GM23248 (cell line): ENCODE results near the gene VPS13D. TPM values are rescaled to one million over a fixed set of nuclear protein-coding genes. Genes with fewer than 3 reads are reported as not detected.

Experiments
- DNase-seq: peaks from one replicate; pipeline ENCODE4 v3.0.0-alpha.2; 2015
- H2AFZ ChIP-seq: fragments of 200-600 bp; sonication (generic); 2 replicates; pipeline ENCODE4 v1.6.1; 2016; ENCODE audit warnings: antibody characterized with exemption
- H3F3A ChIP-seq: fragments of 200-600 bp; sonication (generic); 2 replicates; pipeline ENCODE4 v1.6.1; 2016; ENCODE audit warnings: mild to moderate bottlenecking, antibody characterized with exemption, mixed run types; ENCODE audit not compliant: insufficient read depth
- H3K27ac ChIP-seq: fragments of 200-600 bp; sonication (generic); 2 replicates; pipeline ENCODE4 v1.5.1; 2016; ENCODE audit warnings: mild to moderate bottlenecking
- H3K27me3 ChIP-seq: fragments of 200-600 bp; sonication (generic); replicated peaks from 2 replicates; pipeline ENCODE4 v1.6.1; 2016; ENCODE audit warnings: mild to moderate bottlenecking; ENCODE audit not compliant: insufficient read depth
- H3K36me3 ChIP-seq: fragments of 200-600 bp; sonication (generic); 2 replicates; pipeline ENCODE4 v1.6.1; 2016; ENCODE audit warnings: low read depth, mild to moderate bottlenecking
- H3K4me1 ChIP-seq: fragments of 200-600 bp; sonication (generic); 2 replicates; pipeline ENCODE4 v1.6.1; 2016; ENCODE audit warnings: mild to moderate bottlenecking; ENCODE audit not compliant: insufficient read depth
- H3K4me2 ChIP-seq: fragments of 200-600 bp; sonication (generic); one replicate; pipeline ENCODE4 v1.6.1; 2016; ENCODE audit warnings: mild to moderate bottlenecking; ENCODE audit not compliant: unreplicated experiment
- H3K4me3 ChIP-seq: fragments of 200-600 bp; sonication (generic); 2 replicates; pipeline ENCODE4 v1.5.1; 2016; ENCODE audit warnings: mild to moderate bottlenecking
- H3K79me2 ChIP-seq: fragments of 200-600 bp; sonication (generic); 2 replicates; pipeline ENCODE4 v1.6.1; 2016; ENCODE audit warnings: mild to moderate bottlenecking; ENCODE audit not compliant: insufficient read depth
- H3K9ac ChIP-seq: fragments of 200-600 bp; sonication (generic); 2 replicates; pipeline ENCODE4 v1.6.1; 2016; ENCODE audit warnings: mild to moderate bottlenecking
- H3K9me2 ChIP-seq: fragments of 200-600 bp; sonication (generic); 2 replicates; pipeline ENCODE4 v1.6.1; 2016; ENCODE audit warnings: mixed run types, mild to moderate bottlenecking, moderate library complexity; ENCODE audit not compliant: insufficient read depth
- H3K9me3 ChIP-seq: fragments of 200-600 bp; sonication (generic); one replicate; pipeline ENCODE4 v1.6.1; 2017; ENCODE audit warnings: low read depth
- H4K20me1 ChIP-seq: fragments of 200-600 bp; sonication (generic); 2 replicates; pipeline ENCODE4 v1.6.0; 2016; ENCODE audit not compliant: insufficient read depth
- EZH2 ChIP-seq: fragments of 200-600 bp; sonication (generic); IDR thresholded peaks from 2 replicates; pipeline ENCODE4 v1.6.1; 2018; ENCODE audit warnings: antibody characterized with exemption, mild to moderate bottlenecking; ENCODE audit not compliant: insufficient read depth, poor library complexity, severe bottlenecking
- EZH2phosphoT487 ChIP-seq: fragments of 200-600 bp; sonication (generic); IDR thresholded peaks from 2 replicates; pipeline ENCODE4 v1.6.1; 2018; ENCODE audit warnings: antibody characterized with exemption, moderate library complexity, mild to moderate bottlenecking, low read depth; ENCODE audit not compliant: insufficient read depth
- WGBS, 2 experiments: methylation state at CpG; one replicate each; pipeline ENCODE4 v1.1.6; 2015 to 2017; ENCODE audit warnings: low lambda C conversion rate in 2 of 2, low coverage in 1 of 2; ENCODE audit errors: missing lambda C conversion rate in 2 of 2; 5-methylcytosine and 5-hydroxymethylcytosine counted together
- in situ Hi-C: fragments of 300-500 bp; cut with MboI; formaldehyde crosslinking; loops from 2 replicates; pipeline ENCODE4 v1.15.0; 2020
- polyA plus RNA-seq: library from polyadenylated mRNA; unstranded; fragments of >200 nt; fragmentation: Nextera tagmentation; extraction: Ambion mirVana; gene quantifications from 2 replicates; pipeline ENCODE4 v1.2.1, GENCODE V29; 2016
- total RNA-seq: library from RNA; depleted of rRNA; stranded (reverse); fragments of >200 nt; shearing (Covaris generic); gene quantifications from 2 replicates; pipeline ENCODE4 v1.2.3, GENCODE V29; 2014

VPS13D gene
- total and polyA plus RNA-seq, 2 experiments from 2014 or later: 6.8 to 16.4 TPM

DNA sequence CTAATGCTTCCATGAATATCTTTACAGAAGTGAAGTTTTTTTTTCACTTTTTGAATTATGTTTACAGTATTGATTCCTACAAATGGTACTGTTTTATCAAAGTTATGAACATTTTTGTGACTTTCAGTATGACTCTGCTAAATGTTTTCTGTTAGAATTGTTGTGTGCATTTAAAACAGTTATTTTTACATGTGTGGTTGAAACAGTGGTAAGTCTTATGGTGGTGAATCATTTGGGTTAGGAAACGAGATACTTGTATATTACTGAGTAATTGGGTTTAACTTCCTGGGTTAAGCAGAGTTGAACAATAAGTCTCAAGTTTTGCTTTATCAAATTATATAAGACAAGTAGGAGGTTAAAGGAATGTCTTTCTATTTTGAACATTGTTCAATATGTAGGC lies 66.8 kb downstream of the VPS13D start:
- Histone ChIP-seq H3K9me3 (no peaks in the 10 kb centered on the region), H3K36me3 (peaks cover 30% of the 10 kb centered on the region; the same call in 1 of the 2 replicates), H3K27ac (peak overlapping the region; percentile 90), H3K27me3 (no peaks in the 10 kb centered on the region), H3K4me1 (peaks cover 15% of the 10 kb centered on the region), H2AFZ (0 out of 2 replicates have a peak overlapping the region, but pooled peaks have one; percentile 22), H4K20me1 (no peaks in the 10 kb centered on the region), H3F3A (peaks cover 21% of the 10 kb centered on the region), H3K9me2 (no peaks in the 10 kb centered on the region), H3K4me3 (peak overlapping the region; percentile 22), H3K9ac (peak overlapping the region; percentile 69), H3K4me2 (peak overlapping the region; percentile 77), H3K79me2 (no peaks in the 10 kb centered on the region)
- 0 out of 2 replicates have a peak, but pooled peaks have one; percentile 39 for TF ChIP-seq EZH2phosphoT487
- no peak for TF ChIP-seq EZH2
- 0% methylated on average over 1 of the region's 1 CpG for WGBS, 2 experiments
- DNase-seq: peak; percentile 84
- in situ Hi-C loops: no loop called here

DNA sequence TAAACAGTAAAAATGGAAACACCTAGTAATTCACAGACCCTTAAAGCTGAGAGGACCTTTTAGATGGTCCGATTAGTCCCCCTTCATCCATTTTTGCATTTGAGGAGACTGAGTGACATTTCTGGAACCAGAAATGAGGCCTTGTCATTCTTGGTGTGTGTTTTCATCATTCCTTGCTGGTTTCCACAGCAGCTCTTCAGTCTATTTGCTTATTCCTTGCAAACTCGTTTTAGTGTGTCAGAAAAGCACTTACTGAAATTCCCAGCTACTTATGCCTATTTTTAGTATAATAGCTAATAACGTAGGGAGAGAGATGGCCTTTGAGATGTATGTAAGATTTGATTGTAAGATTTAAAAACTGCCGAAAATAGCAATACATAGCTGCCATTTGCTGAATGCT lies 70.9 kb downstream of the VPS13D start:
- Histone ChIP-seq H3K4me2 (no peak overlapping the region), H3K4me1 (peaks cover 14% of the 10 kb centered on the region), H4K20me1 (no peaks in the 10 kb centered on the region), H2AFZ (no peak overlapping the region), H3K36me3 (peaks cover 26% of the 10 kb centered on the region; the same call in 1 of the 2 replicates), H3K9ac (no peak overlapping the region), H3F3A (peaks cover 16% of the 10 kb centered on the region), H3K9me3 (no peaks in the 10 kb centered on the region), H3K79me2 (no peaks in the 10 kb centered on the region), H3K27me3 (no peaks in the 10 kb centered on the region), H3K4me3 (no peak overlapping the region), H3K9me2 (no peaks in the 10 kb centered on the region), H3K27ac (no peak overlapping the region)
- 94 to 97% methylated on average over 4 of the region's 4 CpGs for WGBS, 2 experiments
- no peak for DNase-seq
- TF ChIP-seq EZH2 (no peak), EZH2phosphoT487 (no peak)
- in situ Hi-C loops: no loop called here

DNA sequence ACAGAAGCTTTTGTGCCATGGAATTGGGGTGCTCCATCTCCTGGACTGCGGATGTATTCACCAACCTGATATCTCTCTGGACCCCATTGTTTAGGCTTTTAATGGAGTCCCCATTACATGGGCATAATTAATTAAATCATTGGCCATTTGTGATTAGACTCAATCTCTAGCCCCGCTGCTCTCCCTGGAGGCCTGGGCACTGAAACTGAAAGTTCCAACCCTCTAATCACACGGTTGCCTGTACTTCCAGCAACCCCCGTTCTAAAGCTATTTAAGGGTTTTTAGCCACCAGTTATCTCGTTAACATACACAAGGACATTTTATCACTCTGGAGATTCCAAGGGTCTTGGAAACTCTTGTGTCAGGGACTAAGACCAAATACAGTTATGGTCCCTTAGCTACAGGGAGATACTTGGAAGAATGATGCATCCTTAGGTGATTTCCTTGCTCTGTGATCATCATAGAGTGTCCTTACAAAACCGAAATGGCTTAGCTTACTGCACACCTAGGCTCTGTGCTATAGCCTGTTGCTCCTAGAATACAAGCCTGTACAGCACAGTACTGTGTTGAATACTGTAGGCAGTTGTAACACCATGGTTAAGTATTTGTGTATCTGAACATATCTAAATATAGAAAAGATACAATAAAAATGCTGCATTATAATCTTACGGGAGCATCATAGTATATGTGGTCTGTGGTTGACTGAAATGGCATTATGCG lies 71.8 kb downstream of the VPS13D start:
- in situ Hi-C loops: no loop called here

DNA sequence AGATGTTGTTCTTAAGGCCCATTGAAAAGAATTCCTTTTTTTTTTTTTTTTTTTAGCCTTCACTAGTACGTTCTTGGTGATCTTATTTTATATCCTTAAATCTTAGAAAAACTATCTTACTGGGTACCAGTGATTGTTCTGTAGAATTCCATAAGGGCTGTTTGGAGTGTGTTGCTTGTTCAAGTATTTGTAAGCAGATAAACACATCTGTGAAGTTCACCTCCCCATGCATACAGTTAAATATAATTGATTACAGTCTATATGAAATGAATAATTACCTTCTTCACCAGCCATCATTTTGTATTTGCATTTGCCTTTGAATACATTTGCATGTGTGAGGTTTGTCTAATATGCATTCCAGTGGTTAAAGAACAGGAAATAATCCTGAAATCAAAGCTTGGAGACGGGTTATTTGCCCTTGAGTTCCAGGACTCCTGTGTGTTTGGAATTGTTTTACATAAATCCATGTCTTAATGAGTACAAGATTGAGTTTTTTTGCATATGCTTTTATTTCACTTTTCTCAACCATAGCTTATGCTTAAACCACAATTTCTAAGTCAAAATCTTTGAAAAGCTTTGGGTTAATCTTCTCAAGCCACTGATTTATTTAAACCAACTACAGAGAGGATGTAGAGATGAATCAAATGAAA lies 73.1 kb downstream of the VPS13D start:
- H3K36me3 ChIP-seq: peaks cover 29% of the 10 kb centered on the region
- H3K9me3 ChIP-seq: no peaks in the 10 kb centered on the region
- no peak overlapping the region for H3K4me3 ChIP-seq
- in situ Hi-C loops: no loop called here
- TF ChIP-seq EZH2: no peak
- no peak for TF ChIP-seq EZH2phosphoT487
- 86 to 88% methylated on average over 2 of the region's 2 CpGs for WGBS, 2 experiments
- no peak overlapping the region for H3K9ac ChIP-seq
- H3F3A ChIP-seq: no peaks in the 10 kb centered on the region
- H2AFZ ChIP-seq: no peak overlapping the region
- no peak overlapping the region for H3K4me2 ChIP-seq
- H3K4me1 ChIP-seq: no peaks in the 10 kb centered on the region
- DNase-seq: no peak
- H3K9me2 ChIP-seq: no peaks in the 10 kb centered on the region
- H3K27me3 ChIP-seq: no peaks in the 10 kb centered on the region
- no peak overlapping the region for H3K27ac ChIP-seq
- no peaks in the 10 kb centered on the region for H4K20me1 ChIP-seq
- no peaks in the 10 kb centered on the region for H3K79me2 ChIP-seq

More for the DNA sequence above, 71.8 kb downstream of the VPS13D start:
- Histone ChIP-seq H3K4me3 (no peak overlapping the region), H3K27ac (no peak overlapping the region), H4K20me1 (no peaks in the 10 kb centered on the region), H2AFZ (no peak overlapping the region), H3K4me1 (peaks cover 6% of the 10 kb centered on the region), H3K36me3 (peaks cover 30% of the 10 kb centered on the region), H3K79me2 (no peaks in the 10 kb centered on the region), H3K27me3 (no peaks in the 10 kb centered on the region), H3K9ac (no peak overlapping the region), H3K4me2 (no peak overlapping the region), H3K9me2 (no peaks in the 10 kb centered on the region), H3F3A (peaks cover 6% of the 10 kb centered on the region), H3K9me3 (no peaks in the 10 kb centered on the region)
- TF ChIP-seq EZH2phosphoT487 (no peak), EZH2 (no peak)
- no peak for DNase-seq
- WGBS, 2 experiments: 94 to 96% methylated on average over 8 of the region's 8 CpGs
